Erythroblast (primary cell): Measurements from ENCODE around the gene FGF12.

Source experiments
- GATA1 ChIP-seq: IDR thresholded peaks from 2 replicates; pipeline ENCODE4 v1.6.1; 2011; ENCODE audit warnings: low read depth, mild to moderate bottlenecking, control low read depth, low read length, moderate library complexity
- POLR2A ChIP-seq: IDR thresholded peaks from 2 replicates; pipeline ENCODE4 v1.6.1; 2011; ENCODE audit warnings: mild to moderate bottlenecking, low read length

GRCh38 chr3:192224634-192225155 lies 502.6 kb downstream of the FGF12 start:
- TF ChIP-seq POLR2A = no peak
- no peak for TF ChIP-seq GATA1
